Measurements from ENCODE around the gene ATOH8.
"Not testable (repeated sequence)": the region's sequence is repeated elsewhere in the genome, so short reads cannot be mapped to it uniquely, and the experiment has no call there.

ATOH8 gene

GRCh38 chr2:85806358-85807118 lies 52.7 kb downstream of the ATOH8 start:
- no peak for DNase-seq

GRCh38 chr2:85807756-85808155 lies 54.0 kb downstream of the ATOH8 start:
- DNase-seq, result no peak

GRCh38 chr2:85810371-85811179 lies 56.8 kb downstream of the ATOH8 start:
- no peak for DNase-seq

GRCh38 chr2:85811180-85812093 lies 57.6 kb downstream of the ATOH8 start:
- no peak for DNase-seq

DNA sequence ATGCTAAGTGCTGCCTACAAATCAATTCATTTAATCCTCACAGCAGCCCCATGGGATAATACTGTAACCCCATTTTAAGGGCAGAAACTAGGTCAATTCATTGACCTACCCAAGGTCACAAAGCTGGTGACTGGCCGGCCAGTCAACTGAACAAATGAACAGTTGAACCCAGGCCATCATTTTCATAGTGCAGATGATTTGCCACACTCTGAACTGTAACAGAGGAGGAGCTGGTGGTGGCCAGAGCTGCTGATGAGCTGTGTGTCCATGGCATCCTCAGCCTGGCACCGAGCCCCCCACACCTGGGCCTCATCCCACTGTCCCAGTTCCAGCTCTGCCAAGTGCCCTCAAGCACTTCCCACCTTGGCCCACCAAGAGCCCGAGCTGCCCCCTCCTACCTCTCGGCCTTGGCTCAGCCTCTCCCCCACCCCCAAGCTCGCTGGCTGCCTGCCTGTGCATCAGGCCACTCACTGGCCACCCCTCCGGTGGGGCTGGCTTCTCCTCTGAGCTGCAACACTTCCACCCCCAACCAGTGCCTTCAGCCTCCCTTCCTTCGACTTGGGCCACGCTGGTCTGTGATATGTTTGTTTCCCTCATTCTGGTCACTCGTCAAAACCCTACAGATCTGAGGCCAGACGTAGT lies 58.4 kb downstream of the ATOH8 start:
- DNase-seq, result no peak

DNA sequence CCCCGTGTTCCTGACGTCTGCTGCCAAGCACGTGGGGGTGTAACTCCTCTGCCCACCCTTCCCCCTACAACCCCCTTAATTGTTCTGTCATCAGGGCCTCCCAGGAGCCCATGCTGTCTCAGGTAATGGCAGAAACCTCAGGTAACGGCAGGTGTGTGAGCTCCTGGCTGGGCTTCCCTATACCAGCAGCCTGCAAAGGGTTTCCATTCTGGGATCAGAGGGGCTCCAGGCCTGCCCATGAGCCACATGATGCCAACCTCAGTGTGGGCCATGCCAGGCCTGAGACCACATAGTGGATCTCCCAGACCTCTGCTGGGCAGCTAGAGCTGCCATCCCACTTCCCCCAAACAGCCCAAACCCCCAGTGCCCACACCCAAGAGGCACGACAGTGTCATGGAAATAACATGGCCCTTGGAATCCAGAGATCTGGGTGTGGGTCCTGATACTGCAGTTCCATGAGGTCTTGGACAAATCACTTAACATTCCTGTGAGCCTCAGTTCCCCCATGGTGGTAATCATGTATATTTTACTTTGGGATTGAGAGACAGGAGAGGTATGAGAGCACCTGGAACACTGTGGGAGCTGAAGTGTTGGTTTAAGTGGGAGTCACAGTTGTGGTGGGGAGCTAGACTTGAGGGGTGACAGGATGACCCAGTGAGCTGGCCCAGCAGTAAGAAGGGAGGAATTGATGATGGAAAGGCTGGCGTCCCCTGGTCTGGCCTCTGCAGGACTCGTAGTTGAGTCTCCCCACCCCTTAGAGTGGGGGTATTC lies 59.6 kb downstream of the ATOH8 start:
- no peak for DNase-seq

DNA sequence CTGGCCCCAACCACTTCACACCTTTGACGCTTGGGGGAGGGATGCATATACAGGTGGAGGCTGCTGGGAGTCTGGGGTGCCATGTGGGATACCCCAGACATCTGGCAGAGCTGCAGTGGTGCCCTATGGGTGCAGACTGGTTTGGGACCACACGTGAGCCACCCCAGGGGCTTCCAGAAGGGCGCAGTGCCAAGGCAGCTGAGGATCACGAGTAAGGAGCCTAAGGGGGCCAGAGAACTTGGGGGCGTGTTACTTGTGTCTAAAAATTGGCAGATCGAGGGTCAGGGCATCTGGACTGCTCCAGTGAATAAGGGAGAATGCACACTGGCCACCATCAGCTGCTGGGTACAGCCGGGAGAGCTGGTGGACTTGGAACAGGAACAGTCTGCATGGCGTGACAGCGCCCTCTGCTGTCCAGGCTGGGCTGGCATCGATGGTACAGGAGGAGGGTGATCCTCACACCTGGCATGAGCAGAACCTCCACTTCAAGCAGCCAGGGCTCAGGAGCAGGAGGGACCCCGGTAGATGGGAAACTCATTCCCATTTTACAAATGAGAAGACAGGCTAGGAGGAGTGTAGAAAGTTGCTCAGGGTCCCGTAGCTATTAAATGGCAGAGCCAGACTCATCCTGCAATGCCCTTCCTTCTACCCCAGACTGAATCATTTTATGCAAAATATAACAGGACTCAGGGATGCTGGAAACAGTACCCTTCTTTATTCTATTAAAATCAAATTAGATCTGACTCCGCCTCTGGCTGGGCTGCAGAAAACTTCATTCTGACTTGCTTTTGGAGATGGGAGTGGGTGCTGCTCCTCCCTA lies 60.4 kb downstream of the ATOH8 start:
- peak; percentile 71 for DNase-seq

DNA sequence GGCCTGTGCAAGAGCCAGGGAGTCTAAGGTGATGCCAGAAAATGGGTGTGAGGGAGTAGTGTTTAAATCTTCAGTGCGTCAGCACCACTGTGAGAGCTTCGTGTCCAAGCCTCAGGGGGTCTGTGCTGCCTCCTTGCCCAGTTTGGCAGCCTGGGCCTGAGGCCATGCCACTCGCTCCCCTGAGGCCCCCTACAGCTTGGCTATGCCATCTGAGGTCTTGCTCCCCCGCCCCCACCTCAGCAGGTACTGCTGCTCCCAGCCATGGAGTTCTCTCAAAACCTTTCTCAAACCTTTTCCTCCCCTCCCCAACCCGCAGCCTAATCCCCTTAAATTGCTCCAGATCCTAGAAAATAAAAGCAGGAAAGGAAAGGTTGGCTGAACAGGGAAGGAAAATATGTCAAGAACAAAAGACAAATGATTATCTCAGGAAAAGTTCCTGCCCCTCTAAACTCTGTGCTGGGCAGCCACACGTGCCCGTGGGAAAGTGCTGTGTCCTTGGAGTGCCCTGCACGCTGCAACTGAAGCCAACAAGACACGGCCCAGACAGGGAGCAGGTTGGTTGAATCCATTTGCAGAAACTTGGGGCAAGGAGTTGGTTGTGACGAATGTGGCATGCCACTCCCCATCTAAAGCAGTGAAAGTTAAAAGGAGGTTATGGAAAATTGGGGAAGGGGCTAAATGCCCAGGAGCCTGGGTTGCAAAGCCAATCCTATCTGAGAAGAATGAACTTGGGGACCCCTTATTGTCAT lies 61.2 kb downstream of the ATOH8 start:
- no peak for DNase-seq

GRCh38 chr2:85819811-85820510 lies 66.2 kb downstream of the ATOH8 start:
- no peak for DNase-seq

DNA sequence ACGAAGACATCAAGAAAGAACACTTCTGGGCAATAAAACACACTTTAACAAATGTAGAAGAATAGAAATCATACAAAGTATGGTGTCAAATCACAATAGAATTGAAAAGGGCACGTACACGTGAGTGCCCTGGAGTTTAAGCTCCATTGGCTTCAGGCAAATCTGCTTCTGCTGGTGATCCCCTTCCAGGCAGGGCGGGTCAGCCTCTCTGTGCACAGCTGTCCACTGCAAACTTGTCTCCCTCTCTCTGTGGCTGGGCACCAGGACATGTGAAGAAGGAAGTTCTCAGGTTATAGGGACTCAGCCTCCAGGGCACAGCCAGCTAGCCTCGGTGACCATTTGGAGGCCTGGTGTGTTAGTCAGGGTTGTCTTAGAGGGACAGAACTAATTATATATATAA lies 69.0 kb downstream of the ATOH8 start:
- DNase-seq, result no peak

DNA sequence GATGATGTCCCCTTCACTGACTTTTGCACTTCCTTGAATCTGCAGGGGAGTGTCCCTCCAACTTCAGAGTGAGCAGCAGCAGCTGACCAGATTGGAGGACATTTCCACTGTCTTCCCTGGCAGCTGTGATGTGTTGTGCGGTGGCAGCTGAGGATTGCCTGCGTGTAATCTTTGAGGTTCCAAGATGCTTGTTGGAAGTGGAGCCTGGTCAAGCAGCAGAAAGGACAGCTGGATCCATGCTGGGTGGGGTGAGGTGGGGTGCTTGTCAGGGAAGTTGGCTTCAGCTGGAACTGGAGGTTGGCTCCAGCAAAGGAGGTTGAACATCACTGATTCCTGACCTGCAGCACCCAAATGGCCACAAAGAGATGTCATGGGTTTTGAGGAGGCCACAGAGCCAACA lies 70.2 kb downstream of the ATOH8 start:
- no peak for DNase-seq

DNA sequence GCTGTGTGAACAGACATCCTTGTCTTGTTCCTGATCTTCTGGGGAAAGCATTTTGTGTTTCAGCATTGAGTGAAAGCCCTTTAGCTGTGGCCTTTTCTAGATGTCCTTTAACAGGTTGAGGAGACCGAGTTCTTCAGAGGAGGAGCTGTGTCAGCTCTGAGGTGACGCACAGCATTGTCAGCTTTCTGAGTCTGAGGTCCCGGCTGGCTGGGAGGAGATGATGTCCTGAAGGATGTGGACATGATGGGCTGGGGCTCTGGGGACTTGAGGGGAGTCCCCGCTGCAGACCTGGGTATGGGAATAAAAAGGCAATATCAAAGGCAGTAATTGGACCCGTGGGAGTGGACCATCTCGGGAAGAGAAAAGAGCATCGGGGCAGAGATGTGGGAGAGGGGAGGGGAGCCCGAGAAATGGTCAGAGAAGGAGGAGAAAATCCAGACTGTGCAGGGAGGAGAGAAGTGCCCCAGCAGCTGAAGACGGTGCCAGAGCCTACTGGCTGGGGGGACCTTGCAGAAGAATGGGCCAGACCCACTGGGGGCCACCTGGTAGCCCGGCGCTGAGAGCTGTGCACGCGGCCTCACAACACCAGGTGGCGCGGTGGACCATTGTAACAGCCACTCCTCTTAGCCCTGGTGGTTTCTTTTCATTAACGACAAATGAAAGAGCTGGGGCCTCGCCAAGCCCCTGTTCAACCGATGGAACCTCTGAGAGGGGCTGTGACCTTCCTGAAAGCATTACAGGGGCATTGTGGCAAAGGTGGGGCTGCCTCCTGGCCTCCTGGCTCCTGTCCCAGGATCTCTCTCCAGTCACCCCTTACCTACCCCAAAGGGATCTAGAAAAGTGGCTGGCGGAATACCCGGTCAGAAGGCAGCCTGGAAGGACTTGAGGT lies 73.4 kb downstream of the ATOH8 start:
- peak; percentile 78 for DNase-seq

DNA sequence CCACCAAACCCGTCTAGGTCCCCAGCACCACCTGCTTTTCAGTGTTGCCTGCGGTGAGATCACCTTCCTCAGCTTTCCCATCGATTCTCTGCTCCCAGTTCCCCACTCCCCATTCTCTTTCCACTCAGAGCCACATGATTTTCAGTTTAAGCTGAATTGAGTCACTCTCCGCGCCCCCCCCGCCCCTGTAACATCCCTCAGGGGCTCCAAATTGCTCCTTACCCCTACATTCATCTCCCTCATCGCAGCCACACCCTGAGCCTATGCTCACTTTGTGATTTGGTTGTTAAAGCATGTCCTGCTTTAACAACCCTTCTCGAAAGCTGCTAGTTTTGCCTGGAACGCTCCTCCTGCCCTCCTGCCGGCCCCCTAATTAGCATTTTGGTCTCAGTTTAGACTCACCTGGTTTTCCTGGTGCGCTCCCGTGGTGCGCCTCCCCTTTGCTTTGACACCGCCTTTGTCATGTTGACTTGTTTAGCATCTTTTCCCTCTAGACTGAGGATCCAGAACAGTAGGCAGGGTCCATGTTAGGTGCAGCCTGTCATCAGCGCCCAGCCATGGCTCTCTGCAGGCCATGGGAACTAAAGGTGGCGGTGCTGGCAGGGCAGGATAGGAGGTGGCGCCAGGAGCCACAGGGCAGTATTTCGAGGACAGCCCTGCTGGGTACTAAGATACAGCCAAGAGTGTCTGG lies 74.2 kb downstream of the ATOH8 start:
- DNase-seq, result no peak

DNA sequence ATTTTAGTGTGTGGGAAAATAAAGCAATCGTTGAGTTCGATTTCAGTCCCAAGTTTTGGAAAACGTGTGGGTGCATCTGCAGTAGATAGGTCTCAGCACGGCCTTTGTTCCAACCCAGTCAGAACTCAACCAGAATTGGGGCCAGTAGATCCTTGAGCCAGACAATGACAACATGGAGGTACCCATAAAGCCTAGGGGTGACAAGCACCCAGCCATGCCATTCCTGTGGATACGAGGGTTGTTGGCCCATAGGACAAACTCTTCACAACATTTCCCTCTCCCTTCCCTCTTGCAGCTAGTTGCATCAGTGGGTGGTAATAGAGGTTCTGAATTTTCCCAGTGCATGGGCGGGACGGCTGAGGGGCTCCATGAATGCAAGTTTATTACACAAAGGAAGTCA lies 74.9 kb downstream of the ATOH8 start:
- no peak for DNase-seq

GRCh38 chr2:85829394-85829793 lies 75.6 kb downstream of the ATOH8 start:
- DNase-seq, result not testable (repeated sequence)

DNA sequence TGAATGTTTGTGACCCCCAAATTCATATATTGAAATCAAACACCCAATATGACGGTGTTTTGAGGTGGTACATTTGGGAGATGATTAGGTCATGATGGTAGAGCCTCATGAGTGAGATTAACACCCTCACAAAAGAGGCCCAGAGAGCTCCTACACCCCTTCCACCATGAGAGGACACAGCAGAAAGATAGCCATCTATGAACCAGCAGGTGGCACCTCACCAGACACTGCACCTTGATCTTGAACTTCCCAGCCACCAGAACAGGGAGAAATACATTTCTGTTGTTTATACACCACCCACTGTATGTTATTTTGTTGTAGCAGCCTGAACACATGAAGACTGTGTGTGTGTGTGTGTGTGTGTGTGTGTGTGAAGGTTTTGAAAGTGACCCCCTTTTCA lies 76.9 kb downstream of the ATOH8 start:
- DNase-seq, result peak; percentile 39

- no peak for DNase-seq
These were observed 77.9 kb downstream of the ATOH8 start for GRCh38 chr2:85831735-85832134.

DNA sequence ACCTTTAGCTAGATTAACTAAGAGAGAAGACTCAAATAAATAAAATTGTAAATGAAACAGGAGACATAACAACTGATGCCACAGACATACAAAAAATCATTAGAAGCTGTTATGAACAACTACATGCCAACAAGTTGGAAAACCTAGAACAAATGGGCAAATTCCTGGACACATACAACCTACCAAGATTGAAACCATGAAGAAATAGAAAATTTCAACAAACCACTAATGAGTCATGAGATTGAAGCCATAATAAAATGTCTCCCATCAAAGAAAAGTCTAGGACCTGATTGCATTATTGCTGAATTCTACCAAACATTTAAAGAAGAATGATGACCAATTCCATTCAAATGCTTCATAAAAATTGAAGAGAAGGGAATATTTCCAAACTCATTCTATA lies 80.7 kb downstream of the ATOH8 start:
- DNase-seq, result no peak
